OCI-LY3 (cell line): Measurements from ENCODE around the gene NUMBL.

Source experiments
- CTCF ChIP-seq: fragments of 200-600, 300-600 bp; sonication (generic); IDR thresholded peaks from 2 replicates; pipeline ENCODE4 v1.5.1; 2014; ENCODE audit warnings: antibody characterized with exemption, low read length, low read depth
- EZH2phosphoT487 ChIP-seq: fragments of 200-600 bp; shearing (Covaris generic); IDR thresholded peaks from 2 replicates; pipeline ENCODE4 v1.6.1; 2018; ENCODE audit warnings: antibody characterized with exemption, mixed run types, low read depth

DNA sequence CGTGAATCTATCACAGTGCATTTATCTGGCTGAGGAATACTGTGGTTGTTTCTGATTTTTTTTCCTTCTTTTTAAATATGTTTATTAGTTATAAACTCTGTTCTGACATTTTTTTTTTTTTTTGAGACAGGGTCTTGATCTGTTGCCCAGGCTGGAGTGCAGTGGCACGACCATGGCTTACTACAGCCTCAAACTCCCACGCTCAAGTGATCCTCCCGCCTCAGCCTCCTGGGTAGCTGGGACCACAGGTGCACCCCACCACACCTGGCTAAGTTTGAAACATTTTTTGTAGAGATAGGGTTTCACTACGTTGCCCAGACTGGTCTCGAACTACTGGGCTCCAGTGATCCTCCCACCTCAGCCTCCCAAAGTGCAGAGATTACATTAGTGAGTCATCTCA is 6.6 kb upstream of the NUMBL start:
- TF ChIP-seq CTCF, result no peak
- no peak for TF ChIP-seq EZH2phosphoT487
